GF-D8 (cell line): ENCODE results near the gene DNAH7.
"Not testable (repeated sequence)": the region's sequence is repeated elsewhere in the genome, so short reads cannot be mapped to it uniquely, and the experiment has no call there.

Source experiments
- DNase-seq: peaks from one replicate; lab custom pipeline; 2025; lab: John Stamatoyannopoulos, UW

The DNAH7 gene

DNA sequence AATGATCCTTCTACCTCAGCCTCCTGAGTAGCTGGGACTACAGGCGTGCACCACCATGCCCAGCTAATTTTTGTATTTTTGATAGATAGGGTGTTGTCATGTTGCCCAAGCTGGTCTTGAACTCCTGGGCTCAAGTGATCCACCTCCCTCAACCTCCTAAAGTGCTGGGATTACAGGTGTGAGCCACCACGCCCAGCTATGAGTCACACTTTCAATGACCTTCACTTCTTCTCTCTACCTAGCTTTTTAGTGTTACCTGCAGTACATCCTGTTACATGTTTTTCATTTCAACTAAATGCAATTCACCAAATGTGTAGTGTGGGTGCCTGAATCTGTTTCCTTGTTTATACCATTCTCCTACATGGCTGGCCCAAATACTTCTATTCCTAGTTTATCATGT, 347.6 kb downstream of the DNAH7 start:
- no peak for DNase-seq

DNA sequence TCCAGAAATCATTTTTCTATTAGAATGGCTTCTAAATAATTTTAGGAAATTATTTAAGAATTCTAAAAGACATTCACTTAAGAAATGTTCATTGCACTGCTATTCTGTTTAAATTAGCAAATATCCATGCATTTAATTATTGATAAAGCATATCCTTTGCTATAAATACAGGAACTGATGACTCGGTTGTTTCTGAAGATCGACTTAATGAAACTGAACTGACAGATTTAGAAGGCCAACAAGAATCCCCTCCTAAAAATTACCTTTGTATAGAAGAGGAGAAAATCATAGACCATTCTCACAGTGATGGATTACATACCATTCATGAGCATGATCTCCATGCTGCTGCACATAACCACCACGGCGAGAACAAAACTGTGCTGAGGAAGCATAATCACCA, 352.2 kb downstream of the DNAH7 start:
- no peak for DNase-seq

GRCh38 chr2:195711478-195711877, 357.2 kb downstream of the DNAH7 start:
- DNase-seq: no peak

DNA sequence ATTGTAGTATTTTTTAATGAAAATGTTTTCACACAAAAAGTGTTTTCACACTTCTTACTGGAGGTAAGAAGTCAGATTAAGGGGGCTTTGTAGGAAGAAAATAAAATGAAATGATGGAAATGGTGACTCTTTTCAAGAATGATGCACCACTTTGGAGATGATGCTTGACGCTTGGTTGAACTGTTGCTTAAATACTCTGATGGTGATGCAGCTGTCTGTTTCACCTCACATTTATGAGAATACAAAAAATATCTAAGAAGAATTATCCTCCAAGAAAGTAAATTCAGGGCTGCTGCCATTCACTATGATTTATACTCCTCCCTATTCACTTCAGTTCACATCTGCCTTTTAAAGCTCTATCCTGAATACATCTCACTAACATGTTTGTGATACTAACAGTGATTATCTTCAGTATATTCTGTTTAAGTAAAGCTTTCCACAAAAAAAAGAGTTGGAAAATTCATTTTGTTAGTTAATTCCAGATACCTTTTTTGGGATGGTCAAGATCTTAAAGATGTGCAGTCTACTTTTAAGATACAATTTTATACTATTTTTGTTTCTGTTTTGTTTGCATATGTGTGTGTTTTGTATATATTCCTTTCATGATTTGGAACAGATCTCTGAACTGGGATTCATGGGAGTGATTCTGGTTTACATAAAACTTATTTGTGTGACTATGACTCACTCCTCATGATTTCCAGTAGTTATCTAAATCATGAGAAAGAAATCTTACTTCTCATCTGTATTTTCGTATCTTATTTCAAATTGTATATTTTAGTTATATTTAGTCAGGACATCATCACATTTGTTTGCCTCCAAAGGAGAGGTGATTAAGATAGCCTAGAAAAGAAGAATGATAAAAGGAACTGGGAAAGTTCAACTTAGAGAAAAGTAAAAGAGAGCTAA, 358.5 kb downstream of the DNAH7 start:
- DNase-seq: no peak

GRCh38 chr2:195706161-195706900, 362.3 kb downstream of the DNAH7 start:
- no peak for DNase-seq

- no peak for DNase-seq
Measured at GRCh38 chr2:195700480-195700879, 368.2 kb downstream of the DNAH7 start.

- no peak for DNase-seq
Measured at GRCh38 chr2:195697681-195698220, 370.9 kb downstream of the DNAH7 start.

DNA sequence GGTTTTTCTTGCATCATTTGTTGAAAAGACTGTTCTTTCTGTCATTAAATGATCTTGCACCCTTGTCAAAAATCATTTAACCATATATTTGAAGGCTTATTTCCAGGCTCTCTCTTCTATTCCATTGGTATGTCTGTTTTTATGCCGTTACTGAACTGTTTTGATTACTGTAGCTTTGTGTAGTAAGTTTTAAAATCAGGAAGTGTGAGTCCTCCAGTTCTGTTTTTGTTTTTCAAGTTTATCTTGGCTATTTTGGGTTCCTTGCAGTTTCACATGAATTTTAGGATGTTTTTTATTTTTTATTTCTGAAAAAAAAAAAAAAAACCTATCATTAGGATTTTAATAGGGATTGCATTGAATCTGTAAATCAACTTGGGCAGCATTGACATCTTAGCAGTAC, 372.6 kb downstream of the DNAH7 start:
- no peak for DNase-seq

DNA sequence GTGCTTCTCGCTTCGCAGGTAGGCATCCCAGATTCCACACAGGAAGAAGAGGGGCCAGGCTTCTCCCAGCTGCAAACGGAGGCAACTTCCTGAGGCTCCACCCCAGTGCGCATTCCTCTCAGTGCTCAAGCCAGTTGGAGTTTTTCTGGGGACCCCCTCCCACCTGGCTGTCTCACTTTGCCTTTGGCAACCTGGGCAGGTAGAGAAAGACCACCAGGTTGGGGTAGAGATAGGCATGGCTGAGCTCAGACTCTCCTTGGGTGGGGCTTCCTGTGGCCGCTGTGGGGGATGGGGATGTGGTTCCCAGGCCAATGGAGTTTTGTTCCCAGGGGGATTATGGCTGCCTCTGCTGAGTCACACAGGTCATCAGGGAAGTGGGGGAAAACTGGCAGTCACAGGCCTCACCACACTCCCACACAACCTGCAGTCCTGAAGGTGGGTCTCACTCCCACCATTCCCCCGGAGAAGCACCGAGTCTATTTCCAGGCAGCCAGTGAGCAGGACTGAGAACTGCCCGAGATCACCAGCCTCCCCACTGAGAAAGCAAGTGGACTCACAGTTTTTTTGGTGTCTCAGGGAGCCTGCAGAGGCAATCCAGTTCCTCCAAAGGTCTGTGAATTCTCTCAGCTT, 373.5 kb downstream of the DNAH7 start:
- no peak for DNase-seq

- no peak for DNase-seq
Measured at GRCh38 chr2:195694553-195694952, 374.1 kb downstream of the DNAH7 start.

DNA sequence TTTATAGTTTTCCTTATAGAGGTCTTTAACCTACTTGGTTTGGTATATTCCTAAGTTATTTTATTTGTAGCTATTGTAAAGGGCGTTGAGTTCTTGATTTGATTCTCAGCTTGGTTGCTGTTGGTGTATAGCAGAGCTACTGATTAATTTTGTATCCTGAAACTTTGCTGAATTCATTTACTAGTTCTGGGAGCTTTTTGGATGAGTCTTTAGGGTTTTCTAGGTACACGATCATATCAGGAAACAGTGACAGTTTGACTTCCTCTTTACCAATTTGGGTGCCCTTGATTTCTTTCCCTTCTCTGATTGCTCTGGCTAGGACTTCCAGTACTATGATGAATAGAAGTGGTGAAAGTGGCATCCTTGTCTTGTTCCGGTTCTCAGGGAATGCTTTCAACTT, 376.1 kb downstream of the DNAH7 start:
- not testable (repeated sequence) for DNase-seq
